22Rv1 (cell line): Measurements from ENCODE around the gene MRGPRD.

Experiments
- H3K27ac ChIP-seq: fragments of 450-650 bp; 2 replicates; pipeline ENCODE4 v1.5.1; 2017
- ZFX ChIP-seq: fragments of 450-650 bp; IDR thresholded peaks from 2 replicates; pipeline ENCODE4 v1.6.1; 2017; ENCODE audit warnings: antibody characterized with exemption, borderline replicate concordance
- TF ChIP-seq, protein P1 (sequence below): fragments of 450-650 bp; IDR thresholded peaks from 2 replicates; pipeline ENCODE4 v1.5.1; 2017; ENCODE audit warnings: mild to moderate bottlenecking

Gene MRGPRD

DNA sequence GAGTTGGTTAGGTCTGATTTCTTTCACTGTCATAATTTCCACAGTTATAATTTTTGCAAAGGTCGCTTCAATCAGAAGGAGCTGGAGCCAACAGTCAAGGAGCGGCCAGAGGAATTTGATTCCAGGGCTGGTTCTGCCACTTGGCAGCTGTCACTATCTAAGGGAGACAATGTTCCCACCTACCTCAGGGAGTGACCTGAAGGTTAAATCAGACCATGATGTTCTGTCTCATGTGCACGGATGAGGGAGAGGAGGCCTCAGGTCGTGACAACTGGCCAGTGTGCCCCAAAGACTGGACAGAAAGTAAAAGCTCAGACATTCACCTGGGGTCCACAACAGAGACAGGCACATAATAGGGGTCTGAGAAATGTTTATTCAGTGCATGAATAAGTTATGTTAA lies 7.6 kb downstream of the MRGPRD start:
- TF ChIP-seq ZFX, result no peak
- TF ChIP-seq, protein P1, sequence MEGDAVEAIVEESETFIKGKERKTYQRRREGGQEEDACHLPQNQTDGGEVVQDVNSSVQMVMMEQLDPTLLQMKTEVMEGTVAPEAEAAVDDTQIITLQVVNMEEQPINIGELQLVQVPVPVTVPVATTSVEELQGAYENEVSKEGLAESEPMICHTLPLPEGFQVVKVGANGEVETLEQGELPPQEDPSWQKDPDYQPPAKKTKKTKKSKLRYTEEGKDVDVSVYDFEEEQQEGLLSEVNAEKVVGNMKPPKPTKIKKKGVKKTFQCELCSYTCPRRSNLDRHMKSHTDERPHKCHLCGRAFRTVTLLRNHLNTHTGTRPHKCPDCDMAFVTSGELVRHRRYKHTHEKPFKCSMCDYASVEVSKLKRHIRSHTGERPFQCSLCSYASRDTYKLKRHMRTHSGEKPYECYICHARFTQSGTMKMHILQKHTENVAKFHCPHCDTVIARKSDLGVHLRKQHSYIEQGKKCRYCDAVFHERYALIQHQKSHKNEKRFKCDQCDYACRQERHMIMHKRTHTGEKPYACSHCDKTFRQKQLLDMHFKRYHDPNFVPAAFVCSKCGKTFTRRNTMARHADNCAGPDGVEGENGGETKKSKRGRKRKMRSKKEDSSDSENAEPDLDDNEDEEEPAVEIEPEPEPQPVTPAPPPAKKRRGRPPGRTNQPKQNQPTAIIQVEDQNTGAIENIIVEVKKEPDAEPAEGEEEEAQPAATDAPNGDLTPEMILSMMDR, result no peak
- no peak overlapping the region for H3K27ac ChIP-seq

DNA sequence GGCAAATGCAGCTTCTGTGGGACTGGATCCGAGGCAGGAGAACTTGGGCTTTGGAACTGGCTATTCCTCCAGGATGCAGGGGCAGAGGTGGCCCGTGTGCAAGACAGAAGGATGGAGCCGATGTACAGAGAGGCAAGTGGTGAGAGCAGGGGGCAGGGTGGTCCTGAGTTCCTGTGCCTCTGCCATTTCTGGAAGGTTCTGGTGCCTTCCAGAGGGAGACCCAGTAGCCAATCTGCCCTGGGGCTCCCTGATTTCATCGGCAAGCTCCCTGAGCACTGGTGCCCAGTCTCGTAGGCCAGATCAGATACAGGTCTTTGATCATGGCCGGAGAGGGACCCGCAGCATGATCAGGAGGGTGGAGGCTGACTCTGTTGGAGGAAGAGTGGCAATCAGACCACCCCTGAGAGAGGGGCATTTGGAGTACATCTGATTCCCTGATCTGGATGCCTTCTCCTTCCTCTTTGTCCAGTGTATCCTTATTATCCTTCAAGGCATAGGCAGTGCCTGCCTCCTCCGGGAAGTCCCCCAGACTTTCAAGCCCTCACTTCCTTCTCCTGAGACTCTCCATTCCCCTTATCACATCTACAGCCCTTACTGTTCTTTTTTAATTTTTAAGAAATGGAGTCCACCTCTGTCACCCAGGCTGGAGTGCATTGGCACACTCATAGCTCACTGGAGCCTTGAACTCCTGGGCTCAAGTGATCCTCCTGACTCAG lies 9.7 kb downstream of the MRGPRD start:
- H3K27ac ChIP-seq, result no peak overlapping the region
- TF ChIP-seq, protein P1, result no peak
- TF ChIP-seq ZFX, result no peak

DNA sequence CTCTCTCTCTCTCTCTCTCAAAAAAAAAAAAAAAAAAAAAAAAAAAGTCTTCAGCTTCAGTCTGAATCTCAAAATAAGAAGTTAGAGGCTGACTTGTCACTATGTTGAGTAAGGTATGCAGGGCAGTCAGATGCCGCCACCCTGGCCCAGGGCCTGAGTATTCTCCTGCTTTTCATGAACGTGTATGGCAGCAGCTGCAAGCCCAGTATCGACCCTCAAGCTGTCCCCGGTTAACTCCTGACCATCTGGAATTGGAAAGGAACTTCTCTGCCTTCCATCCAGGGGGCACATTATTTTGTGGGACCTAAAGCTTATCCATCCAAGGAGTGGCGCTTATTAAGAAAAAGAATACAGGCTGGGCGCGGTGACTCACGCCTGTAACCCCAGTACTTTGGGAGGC lies 11.4 kb downstream of the MRGPRD start:
- H3K27ac ChIP-seq, result no peak overlapping the region
- TF ChIP-seq, protein P1, result no peak
- TF ChIP-seq ZFX, result no peak

DNA sequence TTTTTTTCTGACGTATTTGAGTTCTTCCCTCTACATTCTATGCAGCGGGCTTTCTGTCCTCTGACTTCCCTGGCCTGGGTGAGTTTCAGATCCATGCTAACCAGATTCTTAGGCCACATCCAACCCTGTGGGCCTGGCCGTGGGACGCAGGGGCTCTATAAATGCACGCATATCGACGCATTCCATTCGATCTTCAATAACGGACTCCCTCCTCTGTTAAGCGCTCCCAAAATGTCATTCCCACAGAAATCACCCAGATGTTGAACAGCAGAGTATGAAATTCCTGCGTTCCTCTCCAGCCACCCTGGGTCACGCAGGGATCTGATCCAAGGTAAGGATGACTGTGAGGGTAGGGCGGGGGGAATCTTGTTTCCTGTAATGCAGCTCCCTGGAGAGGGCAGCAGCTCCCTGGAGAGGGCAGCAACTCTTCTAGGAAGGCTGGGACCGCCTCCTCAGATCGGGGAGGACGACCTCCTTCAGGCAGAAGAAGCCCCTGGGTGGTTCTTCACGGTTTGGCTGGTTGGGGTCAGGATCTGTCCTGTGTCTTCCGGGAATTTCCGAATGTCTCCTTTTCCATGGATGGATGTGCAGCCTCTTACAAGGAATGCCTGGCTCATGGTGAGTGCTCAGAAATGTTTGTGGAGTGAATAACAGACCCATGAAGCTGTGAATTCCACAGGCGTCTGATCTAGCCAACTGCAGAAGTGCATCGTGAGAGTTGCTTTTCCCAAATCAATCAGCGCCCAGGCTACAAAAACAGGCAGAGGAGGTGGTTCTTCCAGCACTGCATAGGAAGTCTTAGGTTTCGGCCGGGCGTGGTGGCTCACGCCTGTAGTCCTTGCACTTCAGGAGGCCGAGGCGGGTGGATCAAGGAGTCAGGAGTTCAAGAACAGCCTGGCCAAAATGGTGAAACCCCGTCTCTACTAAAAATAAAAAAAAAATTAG lies 12.2 kb downstream of the MRGPRD start:
- no peak for TF ChIP-seq ZFX
- TF ChIP-seq, protein P1, result no peak
- H3K27ac ChIP-seq, result no peak overlapping the region

DNA sequence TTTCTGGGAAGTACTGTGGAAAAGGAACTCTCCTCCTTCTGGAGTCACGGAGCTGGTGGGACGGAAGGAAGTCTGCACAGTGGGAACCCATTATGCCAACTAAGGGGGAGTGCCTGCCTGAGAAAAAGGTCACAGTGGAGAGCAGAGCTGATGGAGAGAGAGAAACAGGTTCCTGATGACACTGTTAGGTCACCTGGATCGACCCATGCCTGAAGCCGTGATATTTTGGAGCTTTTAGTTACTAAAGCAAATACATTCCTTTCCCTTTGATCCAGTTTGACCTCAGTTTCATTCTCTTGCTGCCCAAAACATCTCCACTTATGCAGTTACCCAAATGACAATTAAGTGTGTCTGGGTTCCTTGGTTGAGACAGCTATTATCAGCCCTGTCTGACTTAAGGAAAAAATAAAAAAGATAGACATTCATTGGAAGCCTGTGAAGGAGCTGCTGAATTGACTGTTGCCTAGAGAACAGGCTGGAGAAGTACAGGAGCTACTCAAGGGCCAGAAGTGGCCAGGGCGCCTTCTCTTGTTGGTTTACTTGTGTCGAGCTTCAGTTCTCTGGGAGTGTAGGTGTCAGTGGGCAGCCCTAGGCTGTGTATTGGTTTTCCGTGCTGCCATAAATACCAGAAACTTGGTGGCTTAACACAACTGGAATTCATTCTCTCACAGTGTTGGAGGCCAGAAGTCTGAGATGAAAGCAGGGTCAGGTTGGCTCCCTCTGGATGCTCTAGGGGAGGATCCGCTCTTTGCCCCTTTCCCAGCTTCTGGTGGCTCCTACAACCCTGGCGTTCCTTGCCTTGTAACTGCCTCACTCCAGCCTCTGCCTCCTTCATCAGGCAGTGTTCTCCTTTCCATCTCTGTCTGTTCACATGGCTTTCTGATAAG lies 13.6 kb downstream of the MRGPRD start:
- H3K27ac ChIP-seq, result no peak overlapping the region
- TF ChIP-seq, protein P1, result no peak
- no peak for TF ChIP-seq ZFX

DNA sequence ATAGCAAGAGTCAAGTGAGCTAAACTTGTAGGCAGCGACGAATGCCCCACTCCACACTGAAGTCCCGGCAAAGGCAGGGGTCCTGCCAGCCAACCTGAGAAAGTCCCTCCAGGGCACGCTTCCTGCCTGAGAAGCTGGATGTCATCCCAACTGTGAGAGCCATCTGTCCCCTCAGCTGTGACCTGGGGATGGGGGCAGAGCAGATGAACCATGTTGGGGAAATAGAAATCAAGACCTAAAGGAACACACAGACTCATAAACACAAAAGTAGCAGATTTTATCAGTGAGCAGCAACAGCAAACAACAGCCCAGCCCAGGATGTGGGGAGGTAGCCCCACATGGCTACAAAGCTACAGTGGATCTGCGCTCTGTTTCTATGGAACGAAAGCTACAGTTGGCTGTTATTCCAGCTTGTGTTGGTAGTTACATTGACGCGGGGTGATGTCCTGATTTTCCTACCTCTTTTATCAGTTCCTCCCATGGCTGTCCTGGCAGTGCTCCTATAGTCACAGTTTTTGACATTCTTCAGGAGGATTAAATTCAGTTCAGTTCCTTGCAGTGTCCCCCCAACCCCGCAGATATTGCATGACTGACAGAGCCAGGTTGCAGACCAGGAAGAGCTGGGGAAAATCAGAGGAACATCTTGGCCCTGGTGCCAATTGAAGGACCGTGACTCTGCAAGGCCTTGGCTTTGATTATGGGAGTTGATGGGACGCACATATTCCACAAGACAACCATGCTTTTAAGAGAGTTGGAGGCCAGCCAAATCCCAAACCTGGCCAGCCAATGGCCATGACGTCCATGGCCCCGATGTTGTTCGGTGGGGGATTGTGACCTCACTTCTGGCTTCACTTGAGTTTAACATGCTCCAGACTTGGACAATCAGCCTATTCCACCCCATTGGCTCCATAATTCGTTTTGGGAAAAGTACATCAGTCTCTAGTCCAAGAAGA lies 14.6 kb downstream of the MRGPRD start:
- TF ChIP-seq, protein P1, result no peak
- no peak for TF ChIP-seq ZFX
- no peak overlapping the region for H3K27ac ChIP-seq
